Mucosa of descending colon (tissue), 3 donors: ENCODE data around the gene CEP63. TPM values are rescaled to one million over a fixed set of nuclear protein-coding genes. Genes with fewer than 3 reads are reported as not detected.
"Not testable (repeated sequence)": the region's sequence is repeated elsewhere in the genome, so short reads cannot be mapped to it uniquely, and the experiment has no call there.

ENCODE experiments used
- ATAC-seq: fragments of 200-7000 bp; cut with Tn5 transposase; one replicate; pipeline ENCODE4 v1.9.1; 2020; ENCODE audit warnings: mild to moderate bottlenecking, moderate library complexity
- DNase-seq, 3 donors: peaks; one replicate each; pipeline ENCODE4 v3.0.0-alpha.2; 2020
- H3K36me3 ChIP-seq: fragments of 200-600 bp; one replicate; pipeline ENCODE4 v1.8.0; 2021; ENCODE audit warnings: low read depth, mild to moderate bottlenecking
- H3K4me1 ChIP-seq: fragments of 200-600 bp; one replicate; pipeline ENCODE4 v1.8.0; 2021; ENCODE audit warnings: low read depth, mild to moderate bottlenecking
- H3K4me3 ChIP-seq: fragments of 200-600 bp; one replicate; pipeline ENCODE4 v1.8.0; 2021; ENCODE audit warnings: mild to moderate bottlenecking
- H3K9me3 ChIP-seq: fragments of 200-600 bp; one replicate; pipeline ENCODE4 v1.8.0; 2021; ENCODE audit warnings: mild to moderate bottlenecking
- CTCF ChIP-seq: fragments of 200-600 bp; IDR thresholded peaks from one replicate; pipeline ENCODE4 v1.8.0; 2022; ENCODE audit warnings: antibody characterized with exemption, mild to moderate bottlenecking
- intact Hi-C, 2 donors: fragments of 100-400 bp; cut with DNase I in 1 of 2; cut with micrococcal nuclease in 1 of 2; formaldehyde crosslinking; loops; one replicate each; pipeline versions ENCODE4 v1.11.0 to v1.11.1; 2022; cut with DNase I, micrococcal nuclease
- total RNA-seq, 3 donors: library from RNA; stranded (reverse); fragmentation: NEBNext Ultra II Directional in 2 of 3; extraction: Animal tissue kit (Norgen Biotek cat#: 25700) in 2 of 3; gene quantifications; one replicate each; pipeline versions ENCODE4 v1.2.1 to v1.2.4, GENCODE V29; 2021 to 2023
- donor health status: DM: no; HTN: no; CAD: no; lungs with moderate emphysema.
- donor health status: DM: no; HTN: no; CAD: no.
- donor health status: DM: no; HTN: yes; CAD: no.

The CEP63 gene
- total RNA-seq, 3 donors from 2014 or later = 19.8 to 34.2 (median 19.8) TPM

GRCh38 chr3:134562055-134562454, 76.2 kb downstream of the CEP63 start:
- intact Hi-C loops = no loop called here
- H3K4me1 ChIP-seq = no peaks in the 10 kb centered on the region
- H3K9me3 ChIP-seq = no peaks in the 10 kb centered on the region
- no peaks in the 10 kb centered on the region for H3K36me3 ChIP-seq
- ATAC-seq (no peak), DNase-seq (no peak)
- TF ChIP-seq CTCF = no peak
- H3K4me3 ChIP-seq = no peak overlapping the region

GRCh38 chr3:134563601-134564000, 77.7 kb downstream of the CEP63 start:
- H3K9me3 ChIP-seq = no peaks in the 10 kb centered on the region
- H3K4me3 ChIP-seq = no peak overlapping the region
- intact Hi-C loops = no loop called here
- DNase-seq (no peak), ATAC-seq (peak; percentile 78)
- TF ChIP-seq CTCF = no peak
- no peaks in the 10 kb centered on the region for H3K4me1 ChIP-seq
- no peaks in the 10 kb centered on the region for H3K36me3 ChIP-seq

- no peak overlapping the region for H3K4me3 ChIP-seq
- H3K9me3 ChIP-seq = peaks cover 8% of the 10 kb centered on the region
- no peak for TF ChIP-seq CTCF
- DNase-seq (no peak), ATAC-seq (no peak)
- intact Hi-C loops = no loop called here
- H3K36me3 ChIP-seq = no peaks in the 10 kb centered on the region
- H3K4me1 ChIP-seq = no peaks in the 10 kb centered on the region
These were observed 79.1 kb downstream of the CEP63 start for GRCh38 chr3:134564991-134565390.

- ATAC-seq = no peak
- Histone ChIP-seq H3K36me3 (no peaks in the 10 kb centered on the region), H3K4me1 (no peaks in the 10 kb centered on the region), H3K4me3 (no peak overlapping the region), H3K9me3 (peaks cover 20% of the 10 kb centered on the region)
- intact Hi-C loops = no loop called here
- DNase-seq = no peak
- TF ChIP-seq CTCF = no peak
These were observed 81.7 kb downstream of the CEP63 start for GRCh38 chr3:134567605-134568004.

GRCh38 chr3:134568790-134569189, 82.9 kb downstream of the CEP63 start:
- H3K4me1 ChIP-seq = no peaks in the 10 kb centered on the region
- H3K4me3 ChIP-seq = no peak overlapping the region
- H3K9me3 ChIP-seq = peaks cover 20% of the 10 kb centered on the region
- no peak for DNase-seq
- H3K36me3 ChIP-seq = no peaks in the 10 kb centered on the region
- TF ChIP-seq CTCF = no peak
- ATAC-seq = no peak
- intact Hi-C loops = no loop called here

- ATAC-seq, H3K4me3 ChIP-seq, H3K36me3 ChIP-seq, intact Hi-C loops, DNase-seq, H3K4me1 ChIP-seq: not testable (repeated sequence)
- peaks cover 20% of the 10 kb centered on the region for H3K9me3 ChIP-seq
These were observed 84.0 kb downstream of the CEP63 start for GRCh38 chr3:134569899-134570298.
